Natural killer cell (primary cell): ENCODE data around the gene SLC37A3. TPM values are rescaled to one million over a fixed set of nuclear protein-coding genes. Genes with fewer than 3 reads are reported as not detected.
A peak's percentile ranks its signal among the peaks of the same experiment; 100 is the strongest.

Experiments
- ATAC-seq, 3 donors: fragments of 150-1000 bp in 2 of 3; fragments of 200-7000 bp in 1 of 3; cut with Tn5 transposase; 1 replicate in 1 of 3; 2 replicates in 2 of 3; pipeline ENCODE4 v1.10.0; 2021; ENCODE audit warnings: mild to moderate bottlenecking in 2 of 3, moderate library complexity in 2 of 3
- DNase-seq, 2 donors: peaks; one replicate each; pipeline versions ENCODE4 v3.0.0 to v3.0.0-alpha.2; 2013 to 2021; ENCODE audit warnings: mixed read lengths in 1 of 2
- H3K27ac ChIP-seq: one replicate; pipeline ENCODE4 v1.5.1; 2013; ENCODE audit warnings: mild to moderate bottlenecking, low read length
- H3K27me3 ChIP-seq: one replicate; pipeline ENCODE4 v1.6.1; 2013; ENCODE audit warnings: low read length; ENCODE audit not compliant: control insufficient read depth, insufficient read depth
- H3K36me3 ChIP-seq: one replicate; pipeline ENCODE4 v1.6.1; 2013; ENCODE audit warnings: low read length; ENCODE audit not compliant: control insufficient read depth, insufficient read depth
- H3K4me1 ChIP-seq: one replicate; pipeline ENCODE4 v1.6.1; 2013; ENCODE audit warnings: low read length; ENCODE audit not compliant: control insufficient read depth, insufficient read depth
- H3K4me3 ChIP-seq: one replicate; pipeline ENCODE4 v1.5.1; 2013; ENCODE audit warnings: low read length
- H3K9me3 ChIP-seq: one replicate; pipeline ENCODE4 v1.6.1; 2013; ENCODE audit warnings: low read length; ENCODE audit not compliant: control insufficient read depth, insufficient read depth
- H3K27ac Mint-ChIP-seq, 2 donors: one replicate each; pipeline ENCODE4 v1.8.0; 2022; ENCODE audit warnings: mild to moderate bottlenecking in 2 of 2, mixed read lengths in 2 of 2, moderate library complexity in 1 of 2
- H3K27me3 Mint-ChIP-seq, 2 donors: one replicate each; pipeline ENCODE4 v1.8.0; 2022; ENCODE audit warnings: low read depth in 2 of 2, mixed read lengths in 2 of 2
- H3K36me3 Mint-ChIP-seq: one replicate; pipeline ENCODE4 v1.8.0; 2022; ENCODE audit warnings: mixed read lengths
- H3K4me1 Mint-ChIP-seq, 2 donors: one replicate each; pipeline ENCODE4 v1.8.0; 2022; ENCODE audit warnings: mixed read lengths in 2 of 2
- H3K4me3 Mint-ChIP-seq: one replicate; pipeline ENCODE4 v1.8.0; 2022; ENCODE audit warnings: mild to moderate bottlenecking, moderate library complexity, mixed read lengths
- H3K9me3 Mint-ChIP-seq, 2 donors: one replicate each; pipeline ENCODE4 v1.8.0; 2022; ENCODE audit warnings: mixed read lengths in 2 of 2
- CTCF ChIP-seq: fragments of 200-600 bp; IDR thresholded peaks from one replicate; pipeline ENCODE4 v1.8.0; 2022; ENCODE audit warnings: antibody characterized with exemption
- WGBS: methylation state at CpG from one replicate; pipeline ENCODE4 v1.1.7; 2013; ENCODE audit warnings: missing lambda C conversion rate; ENCODE audit not compliant: insufficient coverage; 5-methylcytosine and 5-hydroxymethylcytosine counted together
- intact Hi-C: fragments of 100-400 bp; cut with micrococcal nuclease; formaldehyde crosslinking; loops from one replicate; pipeline ENCODE4 v1.14.2; 2022
- total RNA-seq, 4 donors: library from RNA; stranded (reverse); fragments of 120-200 nt in 1 of 4; gene quantifications; one replicate each; pipeline versions ENCODE4 v1.2.3 to v1.2.4, GENCODE V29; 2013 to 2022

Gene SLC37A3
- total RNA-seq, 3 donors from 2014 or later (not counting 1 experiment from before 2014, with no cell fraction given) = 19.1 to 26.4 (median 24.5) TPM

- Mint-ChIP-seq H3K9me3 (no peaks in the 10 kb centered on the region), H3K4me1 (no peaks in the 10 kb centered on the region), H3K27ac (no peak overlapping the region), H3K4me3 (no peak overlapping the region), H3K27me3 (no peaks in the 10 kb centered on the region), H3K36me3 (no peaks in the 10 kb centered on the region)
- H3K27me3 ChIP-seq = no peaks in the 10 kb centered on the region
- DNase-seq (no peak), ATAC-seq (peak in 1 of 3 donors; percentile 57)
- no peaks in the 10 kb centered on the region for H3K9me3 ChIP-seq
- 53% methylated on average over 8 of the region's 8 CpGs for WGBS
- intact Hi-C loops = no loop called here
- no peak overlapping the region for H3K27ac ChIP-seq
- no peaks in the 10 kb centered on the region for H3K36me3 ChIP-seq
- no peak for TF ChIP-seq CTCF
- peaks cover 22% of the 10 kb centered on the region for H3K4me1 ChIP-seq
- no peak overlapping the region for H3K4me3 ChIP-seq
These were observed 7.7 kb downstream of the SLC37A3 start for GRCh38 chr7:140390466-140391190.

GRCh38 chr7:140390034-140390433 lies 8.3 kb downstream of the SLC37A3 start:
- Mint-ChIP-seq H3K36me3 (no peaks in the 10 kb centered on the region), H3K4me1 (no peaks in the 10 kb centered on the region), H3K9me3 (no peaks in the 10 kb centered on the region), H3K27me3 (no peaks in the 10 kb centered on the region), H3K27ac (no peak overlapping the region), H3K4me3 (no peak overlapping the region)
- intact Hi-C loops = no loop called here
- Histone ChIP-seq H3K27ac (no peak overlapping the region), H3K27me3 (no peaks in the 10 kb centered on the region), H3K36me3 (no peaks in the 10 kb centered on the region), H3K4me3 (no peak overlapping the region), H3K9me3 (no peaks in the 10 kb centered on the region), H3K4me1 (peaks cover 22% of the 10 kb centered on the region)
- ATAC-seq = no peak
- 75% methylated on average over 4 of the region's 4 CpGs for WGBS
- no peak for DNase-seq
- no peak for TF ChIP-seq CTCF

- no peaks in the 10 kb centered on the region for H3K9me3 Mint-ChIP-seq
- H3K4me1 Mint-ChIP-seq = no peaks in the 10 kb centered on the region
- no peaks in the 10 kb centered on the region for H3K27me3 ChIP-seq
- no peaks in the 10 kb centered on the region for H3K9me3 ChIP-seq
- no peak overlapping the region for H3K27ac Mint-ChIP-seq
- H3K27ac ChIP-seq = no peak overlapping the region
- peaks cover 22% of the 10 kb centered on the region for H3K4me1 ChIP-seq
- no peak for ATAC-seq
- intact Hi-C loops = no loop called here
- 92% methylated on average over 8 of the region's 10 CpGs for WGBS
- no peak overlapping the region for H3K4me3 Mint-ChIP-seq
- no peaks in the 10 kb centered on the region for H3K36me3 Mint-ChIP-seq
- no peak overlapping the region for H3K4me3 ChIP-seq
- TF ChIP-seq CTCF = no peak
- H3K36me3 ChIP-seq = no peaks in the 10 kb centered on the region
- H3K27me3 Mint-ChIP-seq = no peaks in the 10 kb centered on the region
- no peak for DNase-seq
These were observed 8.9 kb downstream of the SLC37A3 start for GRCh38 chr7:140389445-140389844.
